Sigmoid colon (tissue), 4 donors: Measurements from ENCODE around the gene FMNL2.

Experiments
- CTCF ChIP-seq, 4 experiments: fragments of 450-650 bp in 3 of 4; fragments of 200-600 bp in 1 of 4; IDR thresholded peaks; one replicate each; pipeline ENCODE4 v1.5.1; 2016 to 2019; ENCODE audit warnings: antibody characterized with exemption in 4 of 4, mild to moderate bottlenecking in 3 of 4, moderate library complexity in 2 of 4
- EP300 ChIP-seq, 4 donors: sonication (generic); formaldehyde crosslinking; IDR thresholded peaks; one replicate each; pipeline ENCODE4 v1.6.1; 2017; ENCODE audit warnings: antibody characterized with exemption in 4 of 4

GRCh38 chr2:152504618-152505017 is 169.6 kb downstream of the FMNL2 start:
- TF ChIP-seq EP300 (IDR thresholded peaks at IDR 0.05) (no peak), CTCF (IDR thresholded peaks at IDR 0.05) (no peak)
